ENCODE data around the gene FGF22.

FGF22 gene

GRCh38 chr19:688992-689391, 49.3 kb downstream of the FGF22 start:
- TF ChIP-seq Cebpa-rat (IDR thresholded peaks at IDR 0.05), result no peak
- H3K9ac ChIP-seq, result no peak overlapping the region
- no peaks in the 10 kb centered on the region for H4K20me1 ChIP-seq
- peaks cover 10 to 34% (median 25%) of the 10 kb centered on the region in 10 experiments; a peak in 18 of 20 replicates for H3K4me1 ChIP-seq
- H3K27ac ChIP-seq, result no peak overlapping the region
- H3K27me3 ChIP-seq, result peaks cover 0 to 15% (median 9%) of the 10 kb centered on the region in 11 experiments; a peak in 10 of 22 replicates
- H3K4me2 ChIP-seq, result no peak overlapping the region
- no peaks in the 10 kb centered on the region for H3K36me3 ChIP-seq
- no peak overlapping the region for H3K4me3 ChIP-seq
- H3K9me3 ChIP-seq (replicated peaks in 1 of 11), result peaks cover 0 to 9% (median 5%) of the 10 kb centered on the region in 11 experiments; a peak in 5 of 22 replicates

- no peak overlapping the region for H3K4me3 ChIP-seq
- peaks cover 0 to 19% (median 12%) of the 10 kb centered on the region in 11 experiments; a peak in 15 of 22 replicates for H3K27me3 ChIP-seq
- no peak overlapping the region for H3K27ac ChIP-seq
- H3K9ac ChIP-seq, result no peak overlapping the region
- H3K9me3 ChIP-seq (replicated peaks in 1 of 11), result peaks cover 0 to 9% (median 5%) of the 10 kb centered on the region in 11 experiments; a peak in 5 of 22 replicates
- H3K36me3 ChIP-seq, result no peaks in the 10 kb centered on the region
- H4K20me1 ChIP-seq, result no peaks in the 10 kb centered on the region
- H3K4me1 ChIP-seq, result peaks cover 17 to 42% (median 33%) of the 10 kb centered on the region in 10 experiments
- no peak overlapping the region for H3K4me2 ChIP-seq
- TF ChIP-seq Cebpa-rat (IDR thresholded peaks at IDR 0.05), result no peak
These were observed 50.5 kb downstream of the FGF22 start for GRCh38 chr19:690203-690602.

Data from BLaER1 treated with 17β-estradiol and CSF1 and Interleukin-3, amounts not matched to agents 10 nM and 100 nM (cell line).